Keratinocyte (primary cell): ENCODE measurements around the gene MAGI1. TPM values are rescaled to one million over a fixed set of nuclear protein-coding genes. Genes with fewer than 3 reads are reported as not detected.
A peak's percentile ranks its signal among the peaks of the same experiment; 100 is the strongest.

ENCODE experiments used
- DNase-seq: peaks from one replicate; pipeline ENCODE4 v3.0.0-alpha.2; 2011; ENCODE audit warnings: low read depth, missing footprints, low spot score
- FAIRE-seq: peaks from 2 replicates; lab custom pipeline; 2011; peaks lifted over from hg19 to GRCh38; lab: Jason Lieb, UNC
- H2AFZ ChIP-seq: 2 replicates; pipeline ENCODE4 v1.6.0; 2012; ENCODE audit warnings: low read length, control low read depth, inconsistent platforms; ENCODE audit not compliant: control insufficient read depth
- H3K27ac ChIP-seq: 2 replicates; pipeline ENCODE4 v1.5.1; 2011; ENCODE audit warnings: low read length; ENCODE audit not compliant: control insufficient read depth, insufficient read depth
- H3K27me3 ChIP-seq: 3 replicates; pipeline ENCODE4 v1.6.0; 2011; ENCODE audit warnings: low read length; ENCODE audit not compliant: control insufficient read depth, insufficient read depth; ENCODE audit errors: extremely low read depth
- H3K36me3 ChIP-seq, 2 experiments: 2 replicates in 1 of 2; 3 replicates in 1 of 2; pipeline ENCODE4 v1.5.1; 2011; ENCODE audit warnings: low read length in 2 of 2, mild to moderate bottlenecking in 1 of 2; ENCODE audit not compliant: control insufficient read depth in 2 of 2, insufficient read depth in 2 of 2; ENCODE audit errors: extremely low read depth in 1 of 2
- H3K4me1 ChIP-seq: 3 replicates; pipeline ENCODE4 v1.5.1; 2011; ENCODE audit warnings: low read length; ENCODE audit not compliant: control insufficient read depth, insufficient read depth; ENCODE audit errors: extremely low read depth
- H3K4me2 ChIP-seq: 3 replicates; pipeline ENCODE4 v1.6.0; 2011; ENCODE audit warnings: low read depth, low read length; ENCODE audit not compliant: control insufficient read depth, insufficient read depth; ENCODE audit errors: extremely low read depth
- H3K4me3 ChIP-seq, 3 experiments: fragments of 200-600 bp in 1 of 3; sonication (generic) in 1 of 3; 2 replicates in 2 of 3; 3 replicates in 1 of 3; pipeline ENCODE4 v1.5.1; 2011 to 2016; ENCODE audit warnings: low read length in 3 of 3, mild to moderate bottlenecking in 3 of 3, control low read depth in 2 of 3, inconsistent platforms in 1 of 3, low read depth in 1 of 3, mixed read lengths in 1 of 3, mixed run types in 1 of 3, moderate library complexity in 1 of 3; ENCODE audit not compliant: control insufficient read depth in 2 of 3, insufficient read depth in 2 of 3; ENCODE audit errors: extremely low read depth in 1 of 3
- H3K79me2 ChIP-seq: 2 replicates; pipeline ENCODE4 v1.6.0; 2012; ENCODE audit warnings: low read length; ENCODE audit not compliant: control insufficient read depth, insufficient read depth
- H3K9ac ChIP-seq: 3 replicates; pipeline ENCODE4 v1.6.0; 2011; ENCODE audit warnings: low read length; ENCODE audit not compliant: control insufficient read depth, insufficient read depth; ENCODE audit errors: extremely low read depth
- H3K9me1 ChIP-seq: 3 replicates; pipeline ENCODE4 v1.6.0; 2011; ENCODE audit warnings: low read length; ENCODE audit not compliant: control insufficient read depth, insufficient read depth; ENCODE audit errors: extremely low read depth
- H3K9me3 ChIP-seq: 2 replicates; pipeline ENCODE4 v1.5.1; 2012; ENCODE audit warnings: low read depth, low read length; ENCODE audit not compliant: control insufficient read depth
- H4K20me1 ChIP-seq: 3 replicates; pipeline ENCODE4 v1.6.0; 2011; ENCODE audit warnings: low read length; ENCODE audit not compliant: control insufficient read depth, insufficient read depth; ENCODE audit errors: extremely low read depth
- EZH2 ChIP-seq: IDR thresholded peaks from one replicate; pipeline ENCODE4 v1.6.1; 2012; ENCODE audit warnings: inconsistent platforms, mild to moderate bottlenecking, low read length, moderate library complexity
- dilution Hi-C: fragments of 300-500 bp; cut with MboI; formaldehyde crosslinking; loops from one replicate; pipeline ENCODE4 v1.7.0; 2020; ENCODE audit warnings: low sequenced_read_pairs; ENCODE audit not compliant: extremely low pct_ligation_motif_present
- polyA plus RNA-seq, 5 experiments: library from polyadenylated mRNA; depleted of rRNA in 3 of 5; stranded (reverse) in 3 of 5; stranded (forward) in 1 of 5; unstranded in 1 of 5; fragments of >200 nt; gene quantifications; 1 replicate in 1 of 5; 2 replicates in 3 of 5; 3 replicates in 1 of 5; pipeline versions ENCODE4 v1.2.1 to v1.2.3, GENCODE V29; 2011 to 2012; ENCODE audit warnings: missing spikeins in 2 of 5, low read depth in 1 of 5, low replicate concordance in 1 of 5
- TF ChIP-seq, protein P1 (sequence below), 3 experiments: IDR thresholded peaks in 1 of 3; conservative IDR thresholded peaks in 1 of 3; optimal IDR thresholded peaks in 1 of 3; 2 replicates in 2 of 3; 3 replicates in 1 of 3; pipeline versions ENCODE3 to v1.5.1; 2011; ENCODE audit warnings: low read length in 3 of 3, mild to moderate bottlenecking in 3 of 3, moderate library complexity in 2 of 3, control low read depth in 1 of 3, inconsistent platforms in 1 of 3; ENCODE audit not compliant: insufficient read depth in 2 of 3; ENCODE audit errors: extremely low read depth in 1 of 3

Gene MAGI1
- polyA plus RNA-seq, 1 donor (not counting 4 experiments of a cell fraction or from before 2014, with no cell fraction given), result 10.9 TPM

DNA sequence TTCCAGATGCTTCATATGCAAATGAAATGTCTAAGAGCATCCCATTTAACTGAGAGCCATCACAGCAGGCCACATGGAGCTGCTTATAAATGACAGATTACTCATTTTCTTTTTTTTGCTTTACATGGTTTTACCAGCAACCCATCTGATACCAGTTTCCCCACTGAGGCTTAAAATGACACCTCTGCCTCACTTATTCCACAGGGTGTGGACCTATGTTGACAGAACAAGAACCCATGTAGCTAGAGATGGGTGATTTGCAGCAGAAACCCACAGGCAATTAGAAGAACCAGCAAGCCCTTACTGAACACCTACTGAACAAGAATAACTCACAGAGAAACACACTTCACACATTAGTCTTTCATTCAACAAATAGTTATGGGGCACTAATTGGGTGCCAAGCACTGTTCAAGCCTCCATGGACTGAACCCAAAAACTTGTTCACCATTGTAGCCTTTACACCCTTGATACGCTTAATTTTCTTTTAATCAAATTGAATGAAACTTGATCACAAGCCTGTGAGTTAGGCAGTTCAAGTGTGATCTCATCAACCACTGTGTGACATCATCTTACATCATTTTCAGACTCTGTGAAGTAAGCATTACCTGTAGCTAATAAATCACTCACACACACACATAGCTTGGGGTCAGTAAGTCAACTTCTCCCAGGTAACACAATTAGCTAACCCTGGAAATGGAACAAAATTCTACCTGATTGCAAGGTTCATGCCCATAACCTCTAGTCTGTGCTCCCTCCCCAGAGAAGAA, 45.4 kb downstream of the MAGI1 start:
- Histone ChIP-seq H4K20me1 (no peaks in the 10 kb centered on the region), H3K4me2 (no peak overlapping the region)

DNA sequence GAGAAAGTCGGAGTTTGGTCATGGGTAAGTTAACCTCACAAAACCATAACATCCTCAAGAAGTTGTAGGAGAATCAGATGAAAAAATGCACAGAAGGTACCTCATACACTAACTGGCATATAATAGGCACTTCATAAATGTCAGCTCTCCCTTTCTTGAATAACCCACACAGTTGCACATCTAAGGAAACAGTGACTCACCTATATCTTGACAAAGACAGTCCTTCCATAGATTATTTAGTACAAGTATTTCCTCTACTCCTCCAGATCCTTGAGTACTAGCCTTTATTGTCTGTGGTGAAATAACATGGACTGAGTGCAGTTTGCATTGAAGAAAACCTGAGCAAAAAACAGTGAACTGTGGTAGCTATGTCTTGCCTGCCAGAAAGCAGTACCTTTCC, 46.6 kb downstream of the MAGI1 start:
- H3K79me2 ChIP-seq, result peaks cover 3% of the 10 kb centered on the region
- dilution Hi-C loops, result no loop called here
- DNase-seq (no peak), FAIRE-seq (peak; percentile 29)
- no peak for TF ChIP-seq EZH2
- TF ChIP-seq, protein P1, sequence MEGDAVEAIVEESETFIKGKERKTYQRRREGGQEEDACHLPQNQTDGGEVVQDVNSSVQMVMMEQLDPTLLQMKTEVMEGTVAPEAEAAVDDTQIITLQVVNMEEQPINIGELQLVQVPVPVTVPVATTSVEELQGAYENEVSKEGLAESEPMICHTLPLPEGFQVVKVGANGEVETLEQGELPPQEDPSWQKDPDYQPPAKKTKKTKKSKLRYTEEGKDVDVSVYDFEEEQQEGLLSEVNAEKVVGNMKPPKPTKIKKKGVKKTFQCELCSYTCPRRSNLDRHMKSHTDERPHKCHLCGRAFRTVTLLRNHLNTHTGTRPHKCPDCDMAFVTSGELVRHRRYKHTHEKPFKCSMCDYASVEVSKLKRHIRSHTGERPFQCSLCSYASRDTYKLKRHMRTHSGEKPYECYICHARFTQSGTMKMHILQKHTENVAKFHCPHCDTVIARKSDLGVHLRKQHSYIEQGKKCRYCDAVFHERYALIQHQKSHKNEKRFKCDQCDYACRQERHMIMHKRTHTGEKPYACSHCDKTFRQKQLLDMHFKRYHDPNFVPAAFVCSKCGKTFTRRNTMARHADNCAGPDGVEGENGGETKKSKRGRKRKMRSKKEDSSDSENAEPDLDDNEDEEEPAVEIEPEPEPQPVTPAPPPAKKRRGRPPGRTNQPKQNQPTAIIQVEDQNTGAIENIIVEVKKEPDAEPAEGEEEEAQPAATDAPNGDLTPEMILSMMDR (optimal IDR thresholded peaks at IDR 0.05 in 1 of 3, IDR thresholded peaks at IDR 0.05 in 1 of 3, conservative IDR thresholded peaks at IDR 0.05 in 1 of 3; ENCODE audit: extremely low read depth in 1 of 3, insufficient read depth in 2 of 3, low read length in 3 of 3), result no peak
- no peaks in the 10 kb centered on the region for H4K20me1 ChIP-seq
- no peaks in the 10 kb centered on the region for H3K9me1 ChIP-seq
- no peak overlapping the region for H3K4me2 ChIP-seq
- no peaks in the 10 kb centered on the region for H3K9me3 ChIP-seq
- no peak overlapping the region for H2AFZ ChIP-seq
- H3K4me3 ChIP-seq, result no peak overlapping the region
- no peaks in the 10 kb centered on the region for H3K27me3 ChIP-seq
- no peak overlapping the region for H3K27ac ChIP-seq
- peaks cover 23% of the 10 kb centered on the region for H3K4me1 ChIP-seq
- H3K9ac ChIP-seq, result no peak overlapping the region
- H3K36me3 ChIP-seq, result no peaks in the 10 kb centered on the region

More for the DNA sequence above, 45.4 kb downstream of the MAGI1 start:
- Histone ChIP-seq H3K79me2 (peaks cover 3% of the 10 kb centered on the region), H3K4me1 (peaks cover 32% of the 10 kb centered on the region), H3K9me3 (no peaks in the 10 kb centered on the region), H3K27ac (no peak overlapping the region), H3K36me3 (no peaks in the 10 kb centered on the region), H3K4me3 (no peak overlapping the region), H2AFZ (no peak overlapping the region), H3K9me1 (no peaks in the 10 kb centered on the region), H3K27me3 (no peaks in the 10 kb centered on the region), H3K9ac (no peak overlapping the region)
- FAIRE-seq, result no peak
- DNase-seq, result no peak
- dilution Hi-C loops, result no loop called here
- TF ChIP-seq EZH2, result no peak
- TF ChIP-seq, protein P1 (optimal IDR thresholded peaks at IDR 0.05 in 1 of 3, IDR thresholded peaks at IDR 0.05 in 1 of 3, conservative IDR thresholded peaks at IDR 0.05 in 1 of 3; ENCODE audit: extremely low read depth in 1 of 3, insufficient read depth in 2 of 3, low read length in 3 of 3), result no peak
